Neutrophil (primary cell): ENCODE measurements around the gene PTPN3.

Source experiments
- H3K27ac ChIP-seq: fragments of 200-600 bp; sonication (generic); 2 replicates; pipeline ENCODE4 v1.5.1; 2016; ENCODE audit warnings: mild to moderate bottlenecking, moderate library complexity
- H3K27me3 ChIP-seq: fragments of 200-600 bp; sonication (generic); 2 replicates; pipeline ENCODE4 v1.6.0; 2016; ENCODE audit warnings: mild to moderate bottlenecking
- H3K36me3 ChIP-seq: fragments of 200-600 bp; sonication (generic); 2 replicates; pipeline ENCODE4 v1.5.1; 2017
- H3K4me1 ChIP-seq, 2 experiments: fragments of 200-600 bp in 1 of 2; sonication (generic) in 1 of 2; 1 replicate in 1 of 2; 2 replicates in 1 of 2; pipeline versions ENCODE4 v1.5.1 to v1.6.1; 2013 to 2016; ENCODE audit warnings: low read depth in 1 of 2, low read length in 1 of 2, mild to moderate bottlenecking in 1 of 2, moderate library complexity in 1 of 2; ENCODE audit not compliant: control insufficient read depth in 1 of 2, insufficient read depth in 1 of 2
- H3K4me3 ChIP-seq, 2 experiments: fragments of 200-600 bp in 1 of 2; sonication (generic) in 1 of 2; 1 replicate in 1 of 2; 2 replicates in 1 of 2; pipeline ENCODE4 v1.5.1; 2013 to 2016; ENCODE audit warnings: low read depth in 1 of 2, low read length in 1 of 2, mild to moderate bottlenecking in 1 of 2, moderate library complexity in 1 of 2
- H3K9me3 ChIP-seq: fragments of 200-600 bp; sonication (generic); 2 replicates; pipeline ENCODE4 v1.5.1; 2016
- CTCF ChIP-seq: fragments of 200-600 bp; sonication (generic); IDR thresholded peaks from 2 replicates; pipeline ENCODE4 v1.5.1; 2016; ENCODE audit warnings: antibody characterized with exemption

The PTPN3 gene

GRCh38 chr9:109414125-109414785, 83.9 kb downstream of the PTPN3 start:
- H3K27ac ChIP-seq: no peak overlapping the region
- H3K4me3 ChIP-seq: no peak overlapping the region
- TF ChIP-seq CTCF: no peak
- no peaks in the 10 kb centered on the region for H3K9me3 ChIP-seq
- H3K4me1 ChIP-seq: no peaks in the 10 kb centered on the region
- peaks cover 45% of the 10 kb centered on the region for H3K27me3 ChIP-seq
- no peaks in the 10 kb centered on the region for H3K36me3 ChIP-seq

GRCh38 chr9:109411798-109412352, 86.2 kb downstream of the PTPN3 start:
- Histone ChIP-seq H3K27ac (no peak overlapping the region), H3K27me3 (peaks cover 34% of the 10 kb centered on the region), H3K4me3 (no peak overlapping the region), H3K4me1 (no peaks in the 10 kb centered on the region), H3K9me3 (no peaks in the 10 kb centered on the region), H3K36me3 (no peaks in the 10 kb centered on the region)
- TF ChIP-seq CTCF: no peak

GRCh38 chr9:109411069-109411761, 86.9 kb downstream of the PTPN3 start:
- Histone ChIP-seq H3K27ac (no peak overlapping the region), H3K4me3 (no peak overlapping the region), H3K4me1 (no peaks in the 10 kb centered on the region), H3K36me3 (no peaks in the 10 kb centered on the region), H3K27me3 (peaks cover 40% of the 10 kb centered on the region), H3K9me3 (no peaks in the 10 kb centered on the region)
- TF ChIP-seq CTCF: no peak

- Histone ChIP-seq H3K36me3 (no peaks in the 10 kb centered on the region), H3K4me1 (no peaks in the 10 kb centered on the region), H3K27ac (no peak overlapping the region), H3K4me3 (no peak overlapping the region), H3K27me3 (peaks cover 36% of the 10 kb centered on the region), H3K9me3 (no peaks in the 10 kb centered on the region)
- TF ChIP-seq CTCF: no peak
These were observed 88.2 kb downstream of the PTPN3 start for GRCh38 chr9:109409773-109410397.

GRCh38 chr9:109408759-109409462, 89.2 kb downstream of the PTPN3 start:
- H3K9me3 ChIP-seq: no peaks in the 10 kb centered on the region
- no peaks in the 10 kb centered on the region for H3K4me1 ChIP-seq
- H3K27ac ChIP-seq: no peak overlapping the region
- H3K4me3 ChIP-seq: no peak overlapping the region
- H3K36me3 ChIP-seq: no peaks in the 10 kb centered on the region
- no peak for TF ChIP-seq CTCF
- peaks cover 44% of the 10 kb centered on the region for H3K27me3 ChIP-seq
